HG03520 (cell line): ENCODE data around the gene ODAD2.

ENCODE experiments used
- ATAC-seq: cut with Tn5 transposase; IDR thresholded peaks from one replicate; pipeline ENCODE4 v1.9.1; 2021; ENCODE audit warnings: mild to moderate bottlenecking, moderate library complexity; ENCODE audit not compliant: unreplicated experiment

ODAD2 gene

GRCh38 chr10:27779462-27780015 is 219.3 kb downstream of the ODAD2 start:
- no peak for ATAC-seq

GRCh38 chr10:27774831-27775230 is 224.0 kb downstream of the ODAD2 start:
- ATAC-seq = no peak

- no peak for ATAC-seq
Observed at GRCh38 chr10:27771231-27771630, 227.6 kb downstream of the ODAD2 start.

DNA sequence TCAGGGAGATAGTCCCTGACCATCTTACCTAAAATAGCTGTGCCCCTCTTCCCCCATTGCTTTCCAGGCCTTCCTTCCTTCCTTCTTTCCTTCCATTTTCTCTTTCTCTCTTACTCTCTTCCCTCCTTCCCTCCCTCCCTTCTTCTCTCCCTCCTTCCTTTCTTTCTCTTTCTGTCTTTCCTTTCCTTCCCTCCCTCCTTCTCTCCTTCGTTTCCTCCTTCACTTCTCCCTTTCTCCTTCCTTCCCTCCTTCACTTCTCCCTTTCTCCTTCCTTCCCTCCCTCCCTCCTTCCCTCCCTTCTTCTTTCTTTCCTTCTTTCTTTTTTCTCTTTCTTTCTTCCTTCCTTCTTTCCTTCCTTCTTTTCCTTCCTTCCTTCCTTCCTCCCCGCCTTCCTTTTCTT is 228.7 kb downstream of the ODAD2 start:
- no peak for ATAC-seq
